ENCODE measurements around the gene VSNL1.

DNA sequence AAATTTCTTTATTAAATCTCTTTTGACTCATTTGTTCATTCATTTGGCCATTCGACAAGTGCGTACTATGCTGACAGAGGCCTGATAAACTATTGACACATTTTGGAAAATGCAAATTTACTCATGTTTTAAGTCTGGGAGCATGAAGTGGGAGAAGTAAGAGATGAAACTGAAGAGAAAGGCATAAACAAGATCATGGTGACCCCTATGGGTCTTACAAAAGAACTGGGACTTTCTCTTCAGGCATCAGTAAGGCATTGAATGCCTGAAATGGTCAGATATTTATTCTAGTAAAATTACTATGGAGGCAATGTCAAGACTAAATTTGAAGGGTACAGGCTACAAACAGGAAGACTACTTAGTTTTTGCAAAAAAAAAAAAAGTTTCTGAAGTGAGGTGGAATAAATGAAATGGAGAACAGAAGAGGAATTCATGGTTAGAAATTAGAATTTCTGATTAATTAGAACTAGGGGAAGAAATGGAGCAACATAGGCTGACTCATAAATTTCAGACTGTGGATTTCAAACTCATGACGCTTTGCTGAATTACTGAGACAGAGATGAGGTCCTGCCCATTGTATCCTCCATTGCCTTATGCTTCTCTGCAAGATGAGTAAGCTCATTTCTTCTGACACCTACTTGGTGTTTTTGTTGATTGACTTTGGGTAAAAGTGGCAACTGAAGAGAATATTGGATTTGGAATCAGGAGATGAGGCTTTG lies 32.7 kb downstream of the VSNL1 start:
- TF ChIP-seq, protein P1, sequence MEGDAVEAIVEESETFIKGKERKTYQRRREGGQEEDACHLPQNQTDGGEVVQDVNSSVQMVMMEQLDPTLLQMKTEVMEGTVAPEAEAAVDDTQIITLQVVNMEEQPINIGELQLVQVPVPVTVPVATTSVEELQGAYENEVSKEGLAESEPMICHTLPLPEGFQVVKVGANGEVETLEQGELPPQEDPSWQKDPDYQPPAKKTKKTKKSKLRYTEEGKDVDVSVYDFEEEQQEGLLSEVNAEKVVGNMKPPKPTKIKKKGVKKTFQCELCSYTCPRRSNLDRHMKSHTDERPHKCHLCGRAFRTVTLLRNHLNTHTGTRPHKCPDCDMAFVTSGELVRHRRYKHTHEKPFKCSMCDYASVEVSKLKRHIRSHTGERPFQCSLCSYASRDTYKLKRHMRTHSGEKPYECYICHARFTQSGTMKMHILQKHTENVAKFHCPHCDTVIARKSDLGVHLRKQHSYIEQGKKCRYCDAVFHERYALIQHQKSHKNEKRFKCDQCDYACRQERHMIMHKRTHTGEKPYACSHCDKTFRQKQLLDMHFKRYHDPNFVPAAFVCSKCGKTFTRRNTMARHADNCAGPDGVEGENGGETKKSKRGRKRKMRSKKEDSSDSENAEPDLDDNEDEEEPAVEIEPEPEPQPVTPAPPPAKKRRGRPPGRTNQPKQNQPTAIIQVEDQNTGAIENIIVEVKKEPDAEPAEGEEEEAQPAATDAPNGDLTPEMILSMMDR (IDR thresholded peaks at IDR 0.05), result no peak
- TF ChIP-seq POLR2AphosphoS5 (IDR thresholded peaks at IDR 0.05; ENCODE audit: insufficient read depth in 1 of 2, low read depth in 1 of 2), result peak in 1 of 2 donors; percentile 46

Measured in vagina (tissue), 2 donors.